HG03469 (cell line): ENCODE results near the gene MCRIP2.
"Not testable (repeated sequence)": the region's sequence is repeated elsewhere in the genome, so short reads cannot be mapped to it uniquely, and the experiment has no call there.

Experiments
- ATAC-seq: cut with Tn5 transposase; IDR thresholded peaks from one replicate; pipeline ENCODE4 v1.9.1; 2021; ENCODE audit warnings: mild to moderate bottlenecking, moderate library complexity, moderate number of reproducible peaks; ENCODE audit not compliant: unreplicated experiment

Gene MCRIP2, protein sequence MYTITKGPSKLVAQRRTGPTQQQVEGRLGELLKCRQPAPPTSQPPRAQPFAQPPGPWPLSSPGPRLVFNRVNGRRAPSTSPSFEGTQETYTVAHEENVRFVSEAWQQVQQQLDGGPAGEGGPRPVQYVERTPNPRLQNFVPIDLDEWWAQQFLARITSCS

DNA sequence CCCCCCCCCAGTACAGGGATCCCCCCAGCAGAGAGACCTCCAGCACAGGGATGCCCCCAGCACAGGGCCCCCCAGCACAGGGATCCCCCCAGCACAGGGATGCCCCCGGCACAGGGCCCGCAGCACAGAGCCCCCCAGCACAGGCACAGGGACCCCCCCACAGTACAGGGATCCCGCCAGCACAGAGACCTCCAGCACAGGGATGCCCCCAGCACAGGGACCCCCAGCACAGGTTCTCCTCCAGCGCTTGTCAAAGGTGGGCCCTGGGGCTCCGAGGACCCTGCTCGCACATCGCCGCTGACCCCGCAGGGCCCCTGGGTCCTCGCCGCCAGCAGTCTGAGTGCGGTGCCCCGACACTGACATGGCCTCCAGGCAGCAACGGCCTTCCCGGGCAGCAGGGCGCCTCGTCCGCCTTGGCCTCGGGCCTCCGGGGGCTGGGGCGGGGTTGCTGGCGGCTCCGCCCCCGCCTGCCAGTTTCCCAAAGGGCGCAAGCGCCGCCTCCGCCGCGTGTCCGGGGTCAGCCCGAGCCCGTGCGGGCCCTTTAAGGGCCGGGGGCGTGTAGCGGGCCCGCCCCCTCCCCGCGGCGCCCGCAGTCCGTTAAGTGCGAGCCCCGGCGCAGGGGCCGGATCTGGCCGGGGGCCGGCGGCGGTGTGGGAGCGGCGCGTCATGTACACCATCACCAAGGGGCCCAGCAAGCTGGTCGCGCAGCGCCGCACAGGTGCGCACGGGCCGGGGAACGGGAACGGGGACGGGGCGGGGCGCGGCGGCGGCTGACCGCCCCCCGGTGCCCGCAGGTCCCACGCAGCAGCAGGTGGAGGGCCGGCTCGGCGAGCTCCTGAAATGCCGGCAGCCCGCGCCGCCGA lies at the start of gene MCRIP2:
Gene MCRIP2, plus strand, starts transcription at position 503 of the 863 bp plus-strand sequence. Its CDS starts 164 bp downstream, at position 667.
- ATAC-seq, result peak; percentile 32

DNA sequence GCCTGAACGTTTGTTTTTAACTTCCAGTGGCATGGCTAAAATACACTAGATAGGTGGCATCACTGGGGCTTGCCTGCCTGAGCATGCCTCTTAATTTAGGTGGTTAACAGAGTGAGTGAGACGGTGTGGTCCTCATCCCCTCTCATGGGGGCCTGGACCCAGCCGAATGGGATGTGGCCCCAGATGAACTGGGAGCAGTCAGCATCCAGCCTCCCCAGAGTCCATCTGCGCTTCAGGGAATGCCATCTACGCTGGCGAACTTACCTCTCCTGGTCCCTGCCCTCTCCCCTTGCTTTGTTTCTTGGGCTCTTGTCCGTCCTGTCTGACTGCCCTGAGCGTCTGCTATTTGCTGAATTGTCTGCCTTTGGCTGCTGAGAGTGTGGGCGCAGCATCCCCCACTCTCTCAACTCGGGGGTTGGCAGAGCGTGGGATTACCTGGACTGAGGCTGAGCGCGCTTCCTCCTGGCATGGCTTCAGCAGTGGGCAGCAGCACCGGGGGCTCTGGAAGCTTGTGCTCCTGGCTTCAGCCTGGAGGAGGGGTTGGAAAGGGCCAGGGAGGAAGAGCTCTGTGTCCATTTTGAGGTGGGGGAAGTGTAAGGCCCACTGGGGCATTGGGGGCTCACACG lies 49.6 kb upstream of the MCRIP2 start:
- ATAC-seq, result no peak

DNA sequence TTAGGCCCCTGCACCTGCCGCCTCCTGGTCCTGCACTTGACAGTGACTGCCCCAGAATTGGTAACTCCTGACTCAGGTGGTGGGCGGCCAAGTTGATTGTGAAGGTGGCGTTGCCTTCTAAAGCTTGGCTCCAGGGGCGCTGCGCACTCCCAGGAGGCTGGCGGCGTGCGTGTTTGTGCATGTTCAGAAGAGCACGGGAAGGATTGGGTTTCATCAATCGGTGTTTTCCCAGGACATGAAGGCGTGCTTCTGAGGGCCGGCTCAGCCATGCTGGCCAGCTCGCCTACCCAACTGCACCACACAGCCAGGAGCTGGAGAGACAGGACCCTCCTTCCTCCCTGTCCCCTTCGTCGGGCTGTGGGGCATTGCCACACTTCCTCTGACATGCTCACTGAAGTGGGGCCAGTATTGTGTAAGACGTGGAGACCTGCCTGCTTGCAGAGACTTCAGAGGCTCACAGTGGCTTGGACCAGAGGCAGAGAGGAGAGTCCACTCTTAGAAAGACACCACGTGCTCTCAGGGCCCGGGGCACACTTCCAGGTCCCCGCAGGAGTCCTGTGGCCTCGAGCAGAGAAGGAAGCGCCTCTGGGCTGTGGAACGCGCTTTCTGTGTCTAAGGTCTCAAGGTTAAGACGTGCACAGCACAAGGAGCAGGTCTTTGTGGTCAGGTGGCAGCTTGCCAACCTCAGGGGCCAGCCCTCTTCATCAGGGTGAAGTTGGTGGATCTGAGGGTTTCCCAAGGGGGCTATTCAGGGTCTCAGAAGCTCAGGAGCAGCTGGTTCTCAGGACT lies 48.9 kb upstream of the MCRIP2 start:
- ATAC-seq, result no peak

DNA sequence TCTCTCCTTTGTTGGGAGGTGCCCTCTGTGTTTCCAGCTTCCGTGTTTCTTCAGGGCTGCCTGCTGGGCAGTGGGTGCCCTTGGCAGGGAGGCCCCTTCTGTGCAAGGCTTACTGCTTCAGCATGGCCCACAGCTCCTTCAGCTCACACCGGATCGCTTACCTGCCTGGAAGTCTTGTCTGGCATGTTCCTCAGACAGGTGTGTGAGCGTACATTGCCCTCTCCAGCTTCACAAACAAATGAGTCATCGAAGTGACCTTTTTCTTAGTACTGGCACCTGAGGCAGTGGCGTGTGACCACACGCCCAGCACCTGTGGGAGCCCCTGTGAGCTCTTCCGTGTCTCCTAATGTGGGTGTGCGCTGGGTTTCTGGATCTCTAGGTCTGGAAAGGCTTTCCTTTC lies 48.2 kb upstream of the MCRIP2 start:
- ATAC-seq, result no peak

DNA sequence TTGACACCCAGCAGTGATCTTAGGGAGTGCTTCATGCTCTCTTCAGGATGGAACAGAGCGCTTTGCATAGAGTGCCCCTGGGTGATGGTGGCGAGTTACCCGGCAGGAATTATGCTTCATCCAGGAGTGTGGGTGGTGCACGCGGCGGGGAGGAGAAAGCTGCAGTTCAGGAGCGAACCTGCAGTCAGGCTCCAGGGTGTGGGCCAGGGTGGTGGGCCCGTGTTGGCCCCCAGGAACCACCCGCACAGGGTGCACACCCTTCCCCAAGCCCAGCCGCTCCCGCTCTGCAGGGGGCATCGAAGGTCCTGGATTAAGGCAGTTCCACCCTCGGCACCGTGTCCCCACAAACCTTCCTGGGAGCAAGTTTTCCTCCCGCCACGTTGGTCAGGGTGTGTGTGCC lies 47.8 kb upstream of the MCRIP2 start:
- ATAC-seq, result no peak

DNA sequence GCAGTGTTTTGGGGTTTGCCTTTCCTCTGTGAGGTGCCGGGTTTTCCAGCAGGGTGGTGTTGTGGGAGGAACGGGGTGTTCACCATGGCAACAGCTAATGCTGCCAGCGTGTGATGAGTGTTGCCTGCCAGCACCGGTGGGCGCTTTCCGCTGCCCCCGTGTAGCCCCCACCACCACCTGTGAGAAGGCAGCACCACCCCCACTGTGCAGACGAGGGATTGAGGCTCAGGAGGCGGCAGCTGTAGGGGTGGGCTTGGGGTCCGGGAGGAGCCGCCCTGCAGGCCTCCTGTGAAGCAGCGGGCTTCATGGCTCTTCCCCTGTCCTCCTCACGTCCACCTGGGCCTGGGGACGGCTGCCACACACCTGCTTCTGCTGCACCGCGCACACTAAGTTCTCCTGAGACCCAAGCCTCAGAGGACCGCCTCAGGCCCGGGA lies 46.5 kb upstream of the MCRIP2 start:
- ATAC-seq, result no peak

DNA sequence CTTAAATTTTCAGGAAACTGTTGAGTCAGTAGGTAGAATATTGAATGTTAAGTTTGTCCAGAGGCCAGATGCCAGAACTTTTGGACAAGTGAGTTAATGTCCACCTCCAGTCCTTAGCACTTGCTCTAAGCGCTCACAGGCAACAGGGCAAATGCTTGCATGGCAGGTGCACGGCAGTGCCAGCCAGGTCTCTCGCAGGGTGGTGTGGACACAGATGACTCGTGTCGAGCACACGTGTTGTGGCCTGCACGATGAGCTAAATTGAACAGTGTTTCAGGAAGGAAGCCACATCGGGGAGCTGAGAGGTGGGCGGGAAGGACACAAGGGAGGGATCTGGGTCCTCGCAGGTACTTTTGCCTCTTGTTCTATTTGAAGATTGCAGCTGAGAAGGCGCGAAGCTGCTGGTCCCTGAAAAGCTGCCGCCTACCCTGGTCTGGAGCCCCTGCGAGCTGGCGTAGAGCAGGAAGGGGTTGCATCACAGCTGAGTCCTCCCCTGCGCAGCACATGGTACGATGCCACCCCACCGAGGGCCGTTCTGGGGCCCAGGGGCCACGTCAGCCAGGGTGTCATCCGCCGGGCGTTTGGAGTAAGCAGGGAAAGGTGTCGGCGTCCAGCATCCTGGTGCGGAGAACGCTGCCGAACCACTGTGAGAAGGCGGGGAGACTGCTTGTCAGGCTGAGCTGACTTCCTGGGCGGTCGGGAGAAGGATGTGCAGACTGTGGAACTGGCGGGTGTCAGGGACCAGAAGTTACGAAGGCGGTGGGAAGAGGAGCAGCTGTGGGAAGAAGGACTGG lies 45.5 kb upstream of the MCRIP2 start:
- no peak for ATAC-seq

DNA sequence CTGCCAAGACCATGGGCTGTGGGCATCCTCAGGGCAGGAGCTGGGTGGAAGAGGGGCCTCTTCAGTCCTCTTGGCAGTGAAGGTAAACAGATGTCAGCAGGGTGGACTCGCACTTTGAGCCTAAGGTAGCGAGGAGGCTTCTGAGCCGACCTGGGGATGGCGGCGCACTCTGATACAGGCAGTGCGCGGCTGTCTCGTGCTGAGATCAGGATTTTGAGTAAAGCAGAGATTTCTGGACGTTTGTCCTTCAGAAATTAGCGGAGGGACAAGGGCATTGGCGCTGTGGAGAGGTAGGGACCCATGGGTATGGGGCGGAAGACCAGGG lies 44.9 kb upstream of the MCRIP2 start:
- no peak for ATAC-seq

DNA sequence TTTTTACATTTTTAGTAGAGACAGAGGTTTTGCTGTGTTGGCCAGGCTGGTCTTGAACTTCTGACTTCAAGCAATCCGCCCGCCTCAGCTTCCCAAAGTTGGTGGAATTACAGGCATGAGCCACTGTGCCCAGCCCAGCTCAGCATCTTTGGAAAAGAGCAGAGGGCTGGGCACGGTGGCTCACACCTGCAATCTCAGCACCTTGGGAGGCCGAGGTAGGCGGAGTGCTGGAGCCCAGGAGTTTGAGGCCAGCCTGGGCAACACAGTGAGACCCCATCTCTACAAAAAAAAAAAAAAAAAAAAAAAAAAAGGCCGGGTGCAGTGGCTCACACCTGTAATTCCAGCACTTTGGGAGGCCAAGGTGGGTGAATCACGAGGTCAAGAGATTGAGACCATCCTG lies 44.0 kb upstream of the MCRIP2 start:
- not testable (repeated sequence) for ATAC-seq

DNA sequence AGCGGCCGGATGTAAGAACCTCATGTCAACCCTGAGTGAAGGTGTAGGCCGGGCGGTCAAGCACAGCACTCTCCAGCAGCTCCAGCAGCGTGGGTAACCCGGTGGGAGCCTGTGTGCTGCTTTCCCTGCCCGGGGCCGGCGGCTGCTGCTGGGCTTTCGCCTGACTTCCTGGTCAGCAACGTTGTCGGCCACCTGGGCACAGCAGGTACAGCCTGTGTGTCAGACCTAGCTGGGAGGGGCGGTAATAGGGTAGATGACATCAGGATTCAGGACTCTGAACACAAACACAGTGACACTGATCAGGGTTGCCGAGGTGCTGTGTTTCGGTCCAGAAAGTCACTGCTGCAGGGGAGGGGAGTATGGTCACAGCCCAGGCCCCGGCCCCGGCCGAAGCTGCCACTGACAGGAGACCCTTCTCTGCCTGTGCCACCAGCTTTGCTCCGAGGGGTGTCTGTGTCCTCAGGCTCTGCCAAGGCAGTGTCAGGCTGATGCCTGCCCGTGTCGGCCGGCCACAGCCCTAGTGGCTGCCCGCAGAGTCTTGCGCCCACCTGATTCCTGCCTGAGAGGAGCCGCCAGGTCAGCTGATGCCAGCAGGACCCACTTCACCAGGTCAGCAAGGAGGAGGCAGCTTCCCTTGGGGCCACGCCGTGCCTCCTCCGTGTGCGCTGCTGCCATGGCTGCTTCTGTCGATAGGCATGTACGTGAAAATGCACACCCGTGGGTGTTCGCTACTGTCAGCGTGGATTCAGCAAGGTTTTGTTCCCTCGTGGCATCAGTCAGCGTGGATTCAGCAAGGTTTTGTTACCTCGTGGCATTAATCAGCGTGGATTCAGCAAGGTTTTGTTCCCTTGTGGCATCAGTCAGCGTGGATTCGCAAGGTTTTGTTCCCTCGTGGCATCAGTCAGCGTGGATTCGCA lies 42.5 kb upstream of the MCRIP2 start:
- ATAC-seq, result no peak

DNA sequence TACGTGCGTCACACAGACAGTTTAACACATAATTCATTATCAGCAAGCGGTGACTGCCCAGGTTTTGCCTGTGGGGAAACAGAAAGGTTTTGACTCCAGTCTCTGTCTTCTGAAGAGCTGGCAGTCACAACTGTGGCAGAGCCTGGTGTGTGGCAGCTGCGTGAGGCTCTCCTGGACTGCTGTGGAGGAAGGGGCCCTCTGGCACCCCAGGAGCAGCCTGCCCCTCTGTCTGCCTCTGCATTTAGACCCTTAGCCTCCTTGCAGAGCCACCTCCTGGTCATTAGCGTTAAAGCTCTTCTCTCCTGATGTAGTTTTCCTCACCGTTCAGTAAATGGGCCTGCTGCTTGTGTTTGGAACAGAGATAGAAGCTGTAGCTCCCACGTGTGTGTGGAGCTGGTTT lies 40.8 kb upstream of the MCRIP2 start:
- ATAC-seq, result no peak

DNA sequence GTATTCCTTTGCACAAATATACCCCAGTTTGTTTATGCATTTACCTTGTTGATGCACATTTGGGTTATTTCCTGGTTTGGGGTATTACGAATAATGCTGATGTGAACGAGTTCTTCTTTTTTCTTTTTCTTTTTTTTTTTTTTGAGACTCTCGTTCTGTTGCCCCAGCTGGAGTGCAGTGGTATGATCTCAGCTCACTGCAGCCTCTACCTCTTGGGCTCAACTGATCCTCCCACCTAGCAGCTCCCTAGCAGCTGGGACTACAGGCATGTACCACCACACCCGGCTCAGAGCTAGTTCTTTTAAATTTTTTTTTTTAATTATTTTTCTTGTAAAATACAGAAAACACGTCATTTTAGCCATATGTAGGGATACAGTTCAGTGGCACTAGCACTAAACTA lies 37.7 kb upstream of the MCRIP2 start:
- no peak for ATAC-seq

DNA sequence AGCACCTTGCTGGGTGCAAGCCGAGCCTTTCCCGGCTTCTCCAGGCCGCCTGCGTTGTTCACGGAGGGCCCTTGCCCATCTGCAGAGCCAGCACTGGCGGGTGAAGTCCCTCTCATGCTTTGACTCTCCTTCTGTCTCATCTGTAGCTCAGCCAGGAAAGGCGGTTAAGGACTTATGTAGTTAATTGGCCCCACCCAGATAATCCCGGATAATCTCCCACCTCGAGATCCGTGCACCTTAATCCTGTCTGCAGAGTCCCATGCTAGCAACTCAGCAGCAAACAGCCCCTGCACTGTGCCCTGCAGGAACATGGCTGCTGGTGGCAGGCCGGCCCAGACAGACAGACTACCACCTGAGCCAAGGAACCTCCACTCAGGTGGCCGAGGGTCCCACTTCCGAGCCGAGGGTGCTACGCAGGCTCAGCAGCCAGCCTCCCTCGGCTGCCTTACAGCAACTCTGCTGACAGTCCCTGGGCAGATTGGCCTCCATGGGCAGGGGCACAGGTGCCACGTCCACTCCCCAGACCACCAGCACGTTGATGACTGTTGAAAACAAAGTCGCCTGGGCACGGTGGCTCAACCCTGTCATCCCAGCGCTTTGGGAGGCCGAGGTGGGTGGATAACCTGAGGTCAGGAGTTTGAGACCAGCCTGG lies 34.8 kb upstream of the MCRIP2 start:
- no peak for ATAC-seq

DNA sequence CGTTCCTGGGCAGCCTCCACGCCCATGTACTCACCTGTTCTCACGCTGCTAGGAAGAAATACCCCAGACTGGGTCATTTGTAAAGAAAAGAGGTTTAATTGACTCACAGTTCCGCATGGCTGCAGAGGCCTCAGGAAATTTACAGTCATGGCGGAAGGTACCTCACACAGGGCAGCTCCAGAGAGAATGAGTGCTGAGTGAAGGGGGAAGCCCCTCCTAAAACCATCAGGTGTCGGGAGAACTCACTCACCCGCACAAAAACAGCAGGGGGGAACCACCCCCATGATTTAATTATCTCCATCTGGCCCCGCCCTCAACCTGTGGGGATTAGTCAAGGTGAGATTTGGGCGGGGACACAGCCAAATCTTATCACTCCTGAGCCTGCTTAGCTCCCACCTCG lies 33.6 kb upstream of the MCRIP2 start:
- no peak for ATAC-seq

DNA sequence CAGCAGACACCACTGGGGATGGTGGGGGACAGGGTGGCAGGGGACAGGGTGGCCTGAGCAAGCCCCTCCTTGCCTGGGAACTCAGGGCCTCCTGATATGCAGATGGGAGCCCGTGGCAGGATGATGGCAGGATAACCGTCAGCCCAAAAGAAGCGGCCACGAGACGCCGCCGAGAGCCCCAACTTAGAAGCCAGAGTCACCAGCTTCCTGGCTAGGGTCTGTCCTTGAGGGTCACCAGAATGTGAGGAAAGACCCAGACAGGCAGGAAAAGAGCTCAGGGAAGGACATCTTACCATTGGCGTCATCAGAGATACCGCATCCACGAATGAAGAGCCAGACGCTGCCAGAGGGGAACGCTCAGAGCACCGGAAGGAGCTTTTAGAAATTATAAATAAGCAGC lies 32.3 kb upstream of the MCRIP2 start:
- ATAC-seq, result no peak

DNA sequence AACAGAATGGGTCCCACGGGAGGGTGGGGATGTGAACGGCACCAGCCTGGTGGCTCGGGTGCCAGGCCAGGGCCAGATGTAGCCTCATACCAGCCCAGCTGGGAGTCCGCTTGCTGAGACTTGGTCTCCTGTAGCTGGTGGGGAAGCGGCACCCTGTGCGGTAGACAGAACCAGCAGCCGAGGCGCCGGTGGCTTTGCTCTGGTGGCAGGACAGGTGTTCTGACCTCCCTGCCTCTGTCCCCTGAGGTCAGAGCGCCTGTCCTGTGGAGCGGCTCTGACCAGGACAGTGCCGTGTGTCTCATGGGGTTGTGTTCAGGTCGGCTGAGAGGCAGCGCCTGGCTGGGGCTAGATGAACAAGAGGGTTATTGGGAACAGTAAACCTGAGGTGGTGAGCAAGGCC lies 31.6 kb upstream of the MCRIP2 start:
- no peak for ATAC-seq

DNA sequence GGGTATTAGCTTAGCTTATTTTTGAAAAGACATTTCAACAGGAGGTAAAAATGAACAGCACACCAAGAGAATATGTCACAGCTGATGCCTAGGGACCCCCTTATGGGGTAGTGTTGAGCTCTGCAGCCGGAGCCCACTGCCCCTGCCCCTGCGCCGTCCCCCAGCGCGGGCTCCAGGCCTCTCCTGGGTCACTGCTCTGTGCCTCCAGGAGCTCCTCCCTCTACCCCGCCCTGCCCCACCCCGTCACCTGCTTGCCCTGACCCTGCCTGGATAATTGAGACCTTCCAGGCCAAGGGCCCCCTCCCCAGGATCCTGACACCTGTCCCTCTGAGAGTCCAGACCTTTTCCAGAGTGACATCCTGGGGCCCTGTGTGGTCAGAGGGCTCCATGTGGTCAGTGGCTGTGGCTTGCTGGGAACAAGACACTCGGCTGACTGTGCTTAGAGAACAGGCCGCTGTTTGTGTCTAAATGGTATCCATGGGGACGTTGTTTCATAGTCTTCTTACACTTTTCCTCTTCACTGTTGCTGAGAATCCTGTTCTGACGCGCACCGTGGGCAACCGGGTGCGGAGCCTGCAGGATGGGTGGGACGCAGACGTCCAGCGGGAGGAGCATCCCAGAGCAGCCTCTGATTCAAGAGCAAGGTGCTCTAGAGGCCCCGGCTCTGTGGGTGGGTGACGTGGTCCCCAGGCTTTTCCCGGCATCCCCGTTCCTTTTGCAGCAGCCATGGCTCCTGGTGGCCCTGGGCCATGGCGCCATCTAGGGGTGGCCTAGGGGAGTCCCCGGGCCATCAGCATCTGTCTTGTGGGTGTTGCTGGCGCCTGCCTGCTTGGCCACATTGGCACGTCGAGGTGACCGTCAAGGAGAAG lies 30.9 kb upstream of the MCRIP2 start:
- no peak for ATAC-seq

DNA sequence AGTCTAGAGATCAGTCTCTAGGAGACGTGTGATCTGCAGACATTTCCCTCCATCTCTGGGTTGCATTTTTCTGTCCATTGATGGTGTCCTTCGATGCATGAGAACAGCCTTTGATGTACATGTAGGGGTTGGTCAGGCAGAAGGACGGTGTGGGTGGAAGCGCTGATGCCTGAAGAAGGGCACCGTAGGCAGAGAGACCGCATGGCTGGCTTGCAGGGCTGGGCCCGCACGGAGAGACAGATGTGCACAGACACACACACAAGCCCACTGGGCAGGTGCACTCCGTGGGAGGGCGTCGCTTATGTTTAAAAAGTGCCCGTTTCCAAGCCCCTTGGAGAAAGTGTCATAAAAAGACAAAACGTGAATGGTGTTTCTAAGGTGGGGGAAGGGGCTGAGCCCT lies 26.5 kb upstream of the MCRIP2 start:
- ATAC-seq, result no peak
